Adrenal gland (tissue), 12 donors: Measurements from ENCODE around the gene AFF1. TPM values are rescaled to one million over a fixed set of nuclear protein-coding genes. Genes with fewer than 3 reads are reported as not detected.
A peak's percentile ranks its signal among the peaks of the same experiment; 100 is the strongest.

Experiments used
- DNase-seq, 7 donors: peaks; one replicate each; pipeline ENCODE4 v3.0.0-alpha.2; 2019 to 2020
- H3K27ac ChIP-seq, 5 donors: fragments of 200-600 bp; sonication (generic) in 4 of 5; 1 replicate in 3 of 5; 2 replicates in 2 of 5; pipeline versions ENCODE4 v1.5.1 to v1.8.0; 2016 to 2020; ENCODE audit warnings: mild to moderate bottlenecking in 1 of 5
- H3K27me3 ChIP-seq: fragments of 200-600 bp; 2 replicates; pipeline ENCODE4 v1.8.0; 2021
- H3K36me3 ChIP-seq, 2 donors: fragments of 200-600 bp; replicated peaks in 1 of 2; 1 replicate in 1 of 2; 2 replicates in 1 of 2; pipeline versions ENCODE4 v1.5.1 to v1.8.0; 2018 to 2022
- H3K4me1 ChIP-seq, 2 donors: fragments of 200-600 bp; replicated peaks in 1 of 2; 1 replicate in 1 of 2; 2 replicates in 1 of 2; pipeline versions ENCODE4 v1.5.1 to v1.8.0; 2018 to 2021
- H3K4me3 ChIP-seq, 4 donors: fragments of 200-600 bp; sonication (generic) in 3 of 4; one replicate each; pipeline ENCODE4 v1.5.1; 2016 to 2018
- H3K9me3 ChIP-seq, 3 donors: fragments of 200-600 bp; sonication (generic) in 1 of 3; replicated peaks in 1 of 3; 1 replicate in 2 of 3; 2 replicates in 1 of 3; pipeline versions ENCODE4 v1.5.1 to v1.8.0; 2016 to 2021
- CTCF ChIP-seq, 6 experiments: fragments of 450-650 bp in 4 of 6; fragments of 200-600 bp in 2 of 6; sonication (generic) in 1 of 6; IDR thresholded peaks; 1 replicate in 5 of 6; 2 replicates in 1 of 6; pipeline versions ENCODE4 v1.5.1 to v1.8.0; 2016 to 2021; ENCODE audit warnings: antibody characterized with exemption in 6 of 6, mild to moderate bottlenecking in 2 of 6, moderate library complexity in 1 of 6
- POLR2A ChIP-seq, 2 donors: fragments of 450-650 bp; IDR thresholded peaks; one replicate each; pipeline ENCODE4 v1.6.1; 2017; ENCODE audit warnings: antibody characterized with exemption in 2 of 2, mild to moderate bottlenecking in 2 of 2, moderate library complexity in 1 of 2
- WGBS, 4 donors: extraction: QIAGEN DNeasy Blood & Tissue Kit in 2 of 4; methylation state at CpG; one replicate each; pipeline versions ENCODE4 v1.1.5 to v1.1.7; 2013 to 2017; 5-methylcytosine and 5-hydroxymethylcytosine counted together
- intact Hi-C, 2 donors: fragments of 100-400 bp; cut with DNase I; formaldehyde crosslinking; loops; one replicate each; pipeline versions ENCODE4 v1.14.1 to v1.15.0; 2022 to 2023
- polyA plus RNA-seq, 3 donors: library from polyadenylated mRNA; stranded (reverse); fragments of 200-250 nt in 2 of 3; fragments of 350-450 nt in 1 of 3; fragmentation: Illumina TruSeq in 1 of 3; extraction: RNeasy Lipid Tissue Mini Kit (QIAGEN cat#74804) in 1 of 3; gene quantifications; one replicate each; pipeline ENCODE4 v1.2.3, GENCODE V29; 2013 to 2014
- total RNA-seq, 9 donors: library from RNA; depleted of rRNA in 4 of 9; stranded (reverse); fragments of >200 nt in 4 of 9; fragments of 120-200 nt in 1 of 9; fragmentation: NEBNext Ultra II Directional in 1 of 9; extraction: Animal tissue kit (Norgen Biotek cat#: 25700) in 1 of 9; gene quantifications; one replicate each; pipeline versions ENCODE4 v1.1.0 to v1.2.4, GENCODE V29; 2013 to 2023
- donor health status: healthy with polysubstance abuse.
- donor health status: Bipolar disorder and iron deficiency.
- donor health status: DM: yes; HTN: yes; CAD: no.
- donor health status: DM: no; HTN: no; CAD: no.
- donor health status: DM: no; HTN: no; CAD: no.
- donor health status: DM: yes; HTN: yes; CAD: no.

AFF1 gene
- total and polyA plus RNA-seq, 12 donors, result 9.9 to 109 (median 52.3) TPM

GRCh38 chr4:86938771-86939520 lies 4.1 kb downstream of the AFF1 start:
- 69 to 74% (median 71%) methylated on average over 4 of the region's 4 CpGs for WGBS, 4 donors
- Histone ChIP-seq H3K36me3 (no peaks in the 10 kb centered on the region), H3K27ac (peak overlapping the region in 2 of 5 donors; percentile 54 to 69), H3K4me3 (no peak overlapping the region), H3K27me3 (no peaks in the 10 kb centered on the region), H3K9me3 (no peaks in the 10 kb centered on the region), H3K4me1 (peaks cover 35 to 58% of the 10 kb centered on the region in 2 donors)
- DNase-seq, result no peak
- intact Hi-C loops, result loop anchor here (5.0 to 10.0 kb wide), 2 partner anchors 66 to 68 kb away; no protein-coding TSS in a partner anchor
- TF ChIP-seq CTCF (IDR thresholded peaks at IDR 0.05) (no peak), POLR2A (IDR thresholded peaks at IDR 0.05) (no peak)

GRCh38 chr4:86939729-86940575 lies 5.1 kb downstream of the AFF1 start:
- 76 to 87% (median 83%) methylated on average over 8 of the region's 8 CpGs for WGBS, 4 donors
- TF ChIP-seq CTCF (IDR thresholded peaks at IDR 0.05), result no peak
- no peak for TF ChIP-seq POLR2A (IDR thresholded peaks at IDR 0.05)
- DNase-seq, result peak in 1 of 7 donors; percentile 5
- Histone ChIP-seq H3K27me3 (no peaks in the 10 kb centered on the region), H3K9me3 (no peaks in the 10 kb centered on the region), H3K4me1 (peaks cover 32 to 61% of the 10 kb centered on the region in 2 donors), H3K4me3 (no peak overlapping the region), H3K36me3 (no peaks in the 10 kb centered on the region), H3K27ac (peak overlapping the region in 3 of 5 donors; percentile 3 to 54 (median 46))
- intact Hi-C loops, result loop anchor here (5.0 to 10.0 kb wide), 2 partner anchors 65 to 67 kb away; no protein-coding TSS in a partner anchor

- TF ChIP-seq POLR2A (IDR thresholded peaks at IDR 0.05) (no peak), CTCF (IDR thresholded peaks at IDR 0.05) (no peak)
- DNase-seq, result no peak
- intact Hi-C loops, result no loop called here
- H3K9me3 ChIP-seq, result no peaks in the 10 kb centered on the region
- WGBS, 4 donors, result 90 to 98% (median 96%) methylated on average over 15 of the region's 15 CpGs
- H3K27ac ChIP-seq, result no peak overlapping the region
- H3K36me3 ChIP-seq, result no peaks in the 10 kb centered on the region
- no peak overlapping the region for H3K4me3 ChIP-seq
- peaks cover 32 to 64% of the 10 kb centered on the region in 2 donors for H3K4me1 ChIP-seq
- H3K27me3 ChIP-seq, result no peaks in the 10 kb centered on the region
These were observed 6.2 kb downstream of the AFF1 start for GRCh38 chr4:86940920-86941460.

GRCh38 chr4:86942185-86942666 lies 7.4 kb downstream of the AFF1 start:
- intact Hi-C loops, result no loop called here
- H3K4me1 ChIP-seq, result peaks cover 20 to 60% of the 10 kb centered on the region in 2 donors
- 33 to 50% (median 46%) methylated on average over 1 of the region's 1 CpG for WGBS, 4 donors
- no peak overlapping the region for H3K27ac ChIP-seq
- no peaks in the 10 kb centered on the region for H3K9me3 ChIP-seq
- DNase-seq, result no peak
- no peak for TF ChIP-seq CTCF (IDR thresholded peaks at IDR 0.05)
- TF ChIP-seq POLR2A (IDR thresholded peaks at IDR 0.05), result no peak
- no peak overlapping the region for H3K4me3 ChIP-seq
- no peaks in the 10 kb centered on the region for H3K36me3 ChIP-seq
- H3K27me3 ChIP-seq, result no peaks in the 10 kb centered on the region
